K562 (cell line): ENCODE measurements around the gene ERAL1. TPM values are rescaled to one million over a fixed set of nuclear protein-coding genes. Genes with fewer than 3 reads are reported as not detected.

Source experiments
- CBX2 ChIP-seq: fragments of 200-600 bp; sonication (generic); IDR thresholded peaks from one replicate; pipeline ENCODE4 v1.6.1; 2012; ENCODE audit warnings: mild to moderate bottlenecking, low read length, inconsistent platforms; ENCODE audit not compliant: insufficient read depth, poor library complexity, severe bottlenecking
- CHD7 ChIP-seq: fragments of 200-600 bp; sonication (generic); IDR thresholded peaks from one replicate; pipeline ENCODE4 v1.6.1; 2012; ENCODE audit warnings: mild to moderate bottlenecking, low read depth, low read length, inconsistent platforms
- CUX1 ChIP-seq: fragments of 200-800 bp; sonication (Bioruptor generic); IDR thresholded peaks from 2 replicates; pipeline ENCODE4 v1.6.1; 2016; ENCODE audit warnings: missing genetic modification characterization, missing compliant biosample characterization
- ERF ChIP-seq: fragments of 450-650 bp; formaldehyde crosslinking; IDR thresholded peaks from 2 replicates; pipeline ENCODE4 v1.4.0; 2020; ENCODE audit warnings: mild to moderate bottlenecking, mixed read lengths
- NKRF ChIP-seq: fragments of 450-650 bp; IDR thresholded peaks from 2 replicates; pipeline ENCODE4 v1.6.1; 2016; ENCODE audit warnings: borderline replicate concordance
- PTRF ChIP-seq: fragments of 450-650 bp; IDR thresholded peaks from 2 replicates; pipeline ENCODE4 v1.6.1; 2016; ENCODE audit warnings: mild to moderate bottlenecking, missing genetic modification characterization, missing compliant biosample characterization
- ZNF121 ChIP-seq: sonication (generic); formaldehyde crosslinking; conservative IDR thresholded peaks from 2 replicates; pipeline ENCODE4 v1.8.0; 2022; ENCODE audit warnings: missing genetic modification reagents
- polyA plus RNA-seq, 8 experiments: library from polyadenylated mRNA; depleted of rRNA in 4 of 8; stranded (reverse) in 5 of 8; unstranded in 3 of 8; fragments of >200 nt; fragmentation: Nextera tagmentation in 2 of 8; fragmentation: Illumina TruSeq in 1 of 8; extraction: Ambion mirVana in 2 of 8; extraction: Trizol in 1 of 8; gene quantifications; 2 replicates each; pipeline versions ENCODE4 v1.2.1 to v1.2.3, GENCODE V29; 2011 to 2014; ENCODE audit warnings: inconsistent platforms in 1 of 8, missing spikeins in 1 of 8
- total RNA-seq, 7 experiments: library from RNA; depleted of rRNA in 6 of 7; stranded (reverse); fragments of >200 nt in 6 of 7; fragmentation: Illumina TruSeq in 2 of 7; extraction: Trizol in 2 of 7; gene quantifications; 2 replicates each; pipeline versions ENCODE4 v1.2.1 to v1.2.3, GENCODE V29; 2011 to 2021; ENCODE audit warnings: low replicate concordance in 1 of 7

ERAL1 gene
- total and polyA plus RNA-seq, 9 of the 15 experiments (the other 6 are each of a cell fraction or from before 2014, with no cell fraction given) = 37.5 to 351 (median 106) TPM

- TF ChIP-seq CHD7 (no peak), ERF (CRISPR knock-in tag) (0 out of 2 replicates have a peak, but pooled peaks have one; percentile 36), NKRF (peak; percentile 97), CUX1 (no peak), PTRF (tag) (no peak), ZNF121 (CRISPR knock-in tag) (no peak), CBX2 (no peak)
Measured at GRCh38 chr17:28854457-28855335, at the start of gene ERAL1 (continued).
